Duodenal mucosa (tissue), 2 donors: ENCODE measurements around the gene UBE2D4.
"Not testable (repeated sequence)": the region's sequence is repeated elsewhere in the genome, so short reads cannot be mapped to it uniquely, and the experiment has no call there.

Source experiments
- H3K27ac ChIP-seq: one replicate; pipeline ENCODE4 v1.7.0; 2013; ENCODE audit warnings: low read depth, low read length
- H3K27me3 ChIP-seq, 2 donors: one replicate each; pipeline ENCODE4 v1.7.0; 2013; ENCODE audit warnings: low read length in 2 of 2, control low read depth in 1 of 2; ENCODE audit not compliant: insufficient read depth in 2 of 2, control insufficient read depth in 1 of 2
- H3K36me3 ChIP-seq, 2 donors: one replicate each; pipeline ENCODE4 v1.7.0; 2013; ENCODE audit warnings: low read length in 2 of 2, control low read depth in 1 of 2; ENCODE audit not compliant: insufficient read depth in 2 of 2, control insufficient read depth in 1 of 2
- H3K4me1 ChIP-seq, 2 donors: one replicate each; pipeline ENCODE4 v1.7.0; 2013; ENCODE audit warnings: low read length in 2 of 2, control low read depth in 1 of 2; ENCODE audit not compliant: insufficient read depth in 2 of 2, control insufficient read depth in 1 of 2
- H3K4me3 ChIP-seq, 2 donors: one replicate each; pipeline ENCODE4 v1.7.0; 2013; ENCODE audit warnings: low read length in 2 of 2, low read depth in 1 of 2
- H3K9ac ChIP-seq, 2 donors: one replicate each; pipeline ENCODE4 v1.7.0; 2013; ENCODE audit warnings: low read length in 2 of 2, low read depth in 1 of 2
- H3K9me3 ChIP-seq, 2 donors: one replicate each; pipeline ENCODE4 v1.7.0; 2013; ENCODE audit warnings: low read length in 2 of 2, control low read depth in 1 of 2; ENCODE audit not compliant: control insufficient read depth in 1 of 2

The UBE2D4 gene

DNA sequence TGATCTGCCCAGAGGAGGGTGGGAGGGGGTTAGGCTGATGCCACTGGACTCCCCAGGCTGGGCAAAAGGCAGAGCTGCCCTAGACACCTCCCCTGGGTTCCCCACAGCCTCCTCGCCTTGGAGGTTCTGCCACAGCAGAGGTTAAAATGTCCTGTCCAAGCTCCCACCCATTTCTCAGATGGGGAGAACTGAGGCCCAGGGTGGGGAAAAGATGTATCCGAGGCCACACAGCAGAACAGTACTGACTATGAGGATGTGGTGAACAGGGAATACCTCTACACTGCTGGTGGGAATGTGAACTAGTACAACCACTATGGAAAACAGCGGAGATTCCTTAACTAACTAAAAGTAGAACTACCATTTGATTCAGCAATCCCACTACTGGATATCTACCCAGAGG, 40.2 kb downstream of the UBE2D4 start:
- H3K4me3 ChIP-seq, H3K27ac ChIP-seq, H3K4me1 ChIP-seq, H3K9me3 ChIP-seq, H3K36me3 ChIP-seq, H3K9ac ChIP-seq, H3K27me3 ChIP-seq: not testable (repeated sequence)

DNA sequence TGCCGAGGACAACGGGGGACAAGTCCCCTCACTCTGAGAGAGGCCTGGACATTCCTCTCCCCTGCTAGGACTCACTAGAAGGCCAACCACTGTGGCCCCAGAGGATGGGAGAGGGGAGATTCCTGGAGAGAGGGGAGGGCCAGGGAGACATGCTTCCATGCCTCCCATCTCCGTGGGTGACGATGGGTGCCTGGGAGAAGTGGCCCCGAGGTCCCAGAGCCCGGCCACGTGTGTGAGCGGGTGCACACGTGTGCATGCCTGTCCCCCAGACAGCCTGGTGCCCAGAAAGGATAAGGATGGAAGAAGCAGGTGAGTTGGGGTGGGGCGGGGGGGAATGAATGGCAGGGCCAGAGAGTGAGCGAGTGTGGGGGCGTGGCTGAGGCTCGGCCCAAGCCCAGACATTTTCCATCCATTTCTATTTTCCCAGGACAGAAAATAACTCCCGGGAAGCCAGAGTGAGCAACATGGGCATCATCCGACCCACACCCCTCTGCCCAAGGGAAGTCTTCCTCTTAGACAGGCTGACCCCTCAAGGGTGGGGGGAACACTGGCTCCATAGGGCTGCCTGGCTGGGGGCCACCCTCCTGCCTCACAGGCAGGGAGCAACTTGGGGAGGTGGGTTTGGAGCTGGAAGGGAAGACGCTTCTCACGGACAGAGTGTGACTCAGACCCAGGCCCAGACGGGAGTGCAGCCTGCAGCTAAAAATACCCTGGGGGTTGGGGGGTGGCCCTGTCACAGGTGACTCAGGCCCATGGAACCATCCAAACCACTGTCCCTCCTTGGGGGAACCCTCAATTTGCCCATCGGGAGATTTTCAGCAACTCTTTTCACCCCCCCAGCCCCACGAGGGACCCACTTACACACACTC, 42.2 kb downstream of the UBE2D4 start:
- H3K4me3 ChIP-seq, H3K27me3 ChIP-seq, H3K9me3 ChIP-seq, H3K27ac ChIP-seq, H3K4me1 ChIP-seq, H3K9ac ChIP-seq, H3K36me3 ChIP-seq: not testable (repeated sequence)

DNA sequence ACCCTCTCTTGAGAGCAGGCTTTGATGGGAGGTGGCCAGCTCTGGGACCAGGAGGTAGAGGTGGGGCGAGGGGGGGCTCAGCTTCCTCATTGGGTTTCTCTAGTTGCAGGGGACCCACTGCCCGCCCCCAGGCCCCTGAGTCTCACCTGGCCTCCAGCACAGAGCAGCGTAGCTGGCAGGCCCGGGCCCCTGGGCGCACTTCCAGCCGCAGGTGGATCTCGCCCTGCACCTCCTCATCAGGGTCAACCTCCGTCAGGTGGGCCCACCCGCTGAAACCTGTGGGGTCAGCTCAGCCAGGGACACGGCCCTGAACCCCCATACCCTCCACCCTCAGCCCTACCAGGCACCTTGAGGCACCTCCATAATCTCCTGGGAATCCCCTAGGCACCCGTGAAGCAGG, 43.4 kb downstream of the UBE2D4 start:
- H3K4me3 ChIP-seq, H3K27ac ChIP-seq: not testable (repeated sequence)

DNA sequence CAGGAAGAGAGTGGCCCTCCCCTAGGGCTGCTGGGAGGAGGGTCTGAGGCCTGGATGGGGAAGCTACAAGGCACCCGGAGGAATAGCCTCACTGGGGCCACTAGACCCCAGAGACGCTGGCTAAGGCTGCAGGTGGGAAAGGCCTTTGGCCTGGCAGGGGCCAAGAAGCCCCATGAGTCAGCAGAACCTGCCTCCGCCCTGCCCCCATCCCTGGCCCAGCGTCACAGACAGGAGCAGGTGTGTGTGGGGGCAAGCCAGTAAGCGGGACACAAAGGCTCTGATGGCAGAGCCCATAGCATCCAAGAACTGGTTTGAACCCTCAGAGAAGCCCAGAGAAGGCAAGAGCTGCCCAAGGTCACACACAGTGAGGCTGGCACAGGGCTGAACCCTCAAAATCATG, 44.5 kb downstream of the UBE2D4 start:
- not testable (repeated sequence) for H3K9me3 ChIP-seq, H3K4me3 ChIP-seq, H3K36me3 ChIP-seq, H3K9ac ChIP-seq, H3K27ac ChIP-seq, H3K4me1 ChIP-seq, H3K27me3 ChIP-seq

More for the DNA sequence above, 43.4 kb downstream of the UBE2D4 start:
- H3K9ac ChIP-seq, H3K27me3 ChIP-seq, H3K36me3 ChIP-seq, H3K9me3 ChIP-seq, H3K4me1 ChIP-seq: not testable (repeated sequence)

DNA sequence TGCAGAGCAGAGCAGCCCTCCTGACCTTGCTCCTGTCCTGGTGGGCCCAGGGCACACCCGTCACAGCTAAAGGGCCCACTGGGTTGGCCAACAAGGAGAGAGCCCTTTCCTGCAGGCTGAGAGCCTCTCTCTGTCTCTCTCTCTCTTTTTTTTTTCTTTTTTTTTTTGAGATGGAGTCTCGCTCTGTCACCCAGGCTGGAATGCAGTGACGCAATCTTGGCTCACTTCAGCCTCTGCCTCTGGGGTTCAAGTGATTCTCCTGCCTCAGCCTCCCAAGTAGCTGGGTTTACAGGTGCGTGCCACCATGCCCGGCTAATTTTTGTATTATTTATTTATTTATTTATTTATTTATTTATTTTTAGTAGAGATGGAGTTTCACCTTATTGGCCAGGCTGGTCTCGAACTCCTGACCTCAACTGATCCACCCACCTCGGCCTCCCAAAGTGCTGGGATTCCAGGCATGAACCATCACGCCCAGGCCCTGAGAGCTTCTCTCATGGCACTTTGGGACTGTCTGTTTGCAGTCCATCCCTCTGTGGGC, 47.9 kb downstream of the UBE2D4 start:
- not testable (repeated sequence) for H3K27me3 ChIP-seq, H3K4me1 ChIP-seq, H3K4me3 ChIP-seq, H3K27ac ChIP-seq, H3K36me3 ChIP-seq, H3K9me3 ChIP-seq, H3K9ac ChIP-seq

DNA sequence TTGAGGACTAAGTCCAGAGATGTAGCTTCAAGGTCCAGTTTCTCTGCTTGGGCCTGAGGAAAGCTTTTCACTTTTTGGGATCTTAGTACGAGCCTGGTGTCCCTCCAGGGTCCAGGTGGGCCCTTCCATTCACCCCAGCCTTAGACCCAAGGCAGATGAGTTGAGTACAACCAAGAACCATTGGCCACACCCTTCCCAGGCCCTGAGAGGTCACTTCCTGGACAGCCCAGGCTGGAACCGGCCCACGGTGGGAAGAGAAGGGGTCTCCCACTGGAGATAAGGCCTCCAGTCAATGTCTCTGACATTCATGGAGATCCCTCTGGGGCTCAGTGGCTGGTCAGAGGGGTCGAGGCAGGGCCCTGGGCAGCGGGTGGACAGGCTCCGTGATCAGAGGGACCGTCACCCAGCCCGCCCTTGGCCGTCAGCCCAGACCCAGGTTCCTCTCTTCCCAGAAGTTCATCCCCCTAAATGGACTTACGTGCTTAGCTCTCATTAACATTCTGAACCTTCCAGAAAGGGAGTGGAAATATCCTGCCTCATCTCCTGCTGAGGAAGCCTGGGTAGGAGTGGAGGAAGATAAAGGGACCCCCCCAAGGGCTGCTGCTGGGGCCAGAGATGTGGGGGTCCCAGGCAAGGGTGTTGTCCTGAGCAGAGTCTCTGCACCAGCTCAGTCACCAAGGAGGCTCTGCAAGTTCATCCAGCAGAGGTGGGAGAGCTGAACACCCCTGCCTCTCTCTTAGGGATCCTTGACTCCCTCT, 48.7 kb downstream of the UBE2D4 start:
- H3K27me3 ChIP-seq, H3K9ac ChIP-seq, H3K4me3 ChIP-seq, H3K36me3 ChIP-seq, H3K9me3 ChIP-seq, H3K27ac ChIP-seq, H3K4me1 ChIP-seq: not testable (repeated sequence)

DNA sequence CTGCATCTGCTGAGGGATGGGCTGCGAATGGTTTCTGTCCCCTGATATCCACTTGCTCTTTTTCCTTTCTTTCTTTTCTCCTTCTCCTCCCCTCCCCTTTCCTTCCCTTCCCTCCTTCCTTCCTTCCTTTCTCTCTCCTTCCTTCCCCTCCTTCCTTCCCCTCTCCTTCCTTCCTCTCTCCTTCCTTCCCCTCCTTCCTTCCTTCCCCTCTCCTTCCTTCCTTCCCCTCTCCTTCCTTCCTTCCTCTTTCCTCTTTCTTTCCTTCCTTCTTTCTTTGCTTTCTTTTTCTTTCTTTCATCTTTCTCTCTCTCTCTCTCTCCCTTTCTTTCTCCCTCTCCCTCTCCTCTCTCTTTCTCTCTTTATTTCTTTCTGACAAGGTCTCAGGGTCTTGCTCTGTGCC, 51.3 kb downstream of the UBE2D4 start:
- H3K9ac ChIP-seq, result no peak overlapping the region
- H3K27ac ChIP-seq, result no peak overlapping the region
- no peaks in the 10 kb centered on the region for H3K27me3 ChIP-seq
- H3K4me1 ChIP-seq, result no peaks in the 10 kb centered on the region
- no peak overlapping the region for H3K4me3 ChIP-seq
- no peaks in the 10 kb centered on the region for H3K36me3 ChIP-seq
- no peaks in the 10 kb centered on the region for H3K9me3 ChIP-seq

DNA sequence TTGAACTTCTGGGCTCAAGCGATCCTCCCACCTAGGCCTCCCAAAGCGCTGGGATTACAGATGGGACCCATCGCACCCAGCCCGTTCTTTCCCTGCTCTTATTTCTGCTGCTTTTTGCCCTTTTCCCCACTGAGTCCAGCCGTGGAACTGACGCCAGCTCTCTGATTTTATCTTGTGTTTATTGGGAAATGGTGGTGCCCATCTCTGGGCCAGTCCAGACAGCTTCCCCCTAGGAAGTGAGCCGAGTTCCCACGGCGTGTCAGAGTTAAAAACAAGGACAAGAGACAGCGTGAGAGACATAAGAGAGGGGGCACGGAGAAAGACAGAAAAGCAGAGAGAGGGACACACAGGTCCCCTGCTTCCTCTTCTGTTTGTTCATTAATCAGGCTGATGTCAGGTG, 51.9 kb downstream of the UBE2D4 start:
- H3K27me3 ChIP-seq, H3K4me1 ChIP-seq, H3K36me3 ChIP-seq, H3K27ac ChIP-seq, H3K4me3 ChIP-seq, H3K9me3 ChIP-seq, H3K9ac ChIP-seq: not testable (repeated sequence)

DNA sequence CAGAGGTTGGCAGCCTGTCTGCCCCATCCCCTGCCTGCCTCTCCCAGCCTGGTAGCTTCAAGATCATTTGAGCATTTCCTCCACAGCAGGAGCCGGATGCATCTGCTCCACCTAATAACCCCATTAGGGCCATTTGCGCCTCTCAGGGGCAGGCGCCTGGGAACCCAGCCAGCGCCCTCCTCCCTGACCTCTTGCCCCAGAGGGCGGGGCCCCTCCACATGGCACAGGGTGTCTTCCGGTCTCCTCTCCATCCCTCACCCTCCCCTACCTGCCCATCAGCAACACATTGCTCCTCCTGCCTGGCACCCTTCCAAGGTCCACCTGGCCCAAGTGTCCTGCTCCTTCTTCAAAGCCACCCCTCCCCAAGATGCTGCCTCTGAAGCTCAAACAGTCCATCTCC, 56.6 kb downstream of the UBE2D4 start:
- H3K27ac ChIP-seq, H3K9me3 ChIP-seq, H3K4me3 ChIP-seq, H3K4me1 ChIP-seq, H3K27me3 ChIP-seq, H3K9ac ChIP-seq, H3K36me3 ChIP-seq: not testable (repeated sequence)

DNA sequence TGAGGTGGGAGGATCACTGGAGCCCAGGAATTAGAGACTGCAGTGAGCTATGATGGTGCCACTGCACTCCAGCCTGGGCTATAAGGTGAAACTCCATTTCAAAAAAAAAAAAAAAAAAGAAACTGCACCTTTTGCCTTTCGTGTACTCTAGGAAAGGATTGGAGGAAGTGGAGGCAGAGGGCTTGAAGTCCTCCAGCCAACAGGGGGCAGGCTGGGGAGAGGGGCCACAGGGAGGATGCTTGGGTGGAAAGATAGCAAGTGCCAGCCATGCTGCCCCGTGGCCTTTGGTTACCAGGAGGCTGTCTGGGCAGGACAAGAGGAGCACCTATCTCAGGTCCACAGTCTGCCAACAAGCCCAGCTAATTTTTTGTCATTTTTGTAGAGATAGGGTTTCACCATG, 57.5 kb downstream of the UBE2D4 start:
- H3K27me3 ChIP-seq, H3K4me3 ChIP-seq, H3K36me3 ChIP-seq, H3K27ac ChIP-seq, H3K4me1 ChIP-seq, H3K9me3 ChIP-seq, H3K9ac ChIP-seq: not testable (repeated sequence)
